AG08395 (cell line): ENCODE results near the gene YIPF2.

Experiments used
- DNase-seq: peaks from one replicate; pipeline ENCODE4 v3.0.0; 2012; ENCODE audit warnings: mixed read lengths, low spot score

Gene YIPF2

GRCh38 chr19:10936661-10937084 lies 8.2 kb upstream of the YIPF2 start:
- peak; percentile 80 for DNase-seq

- no peak for DNase-seq
Measured at GRCh38 chr19:10935371-10936059, 7.1 kb upstream of the YIPF2 start.

GRCh38 chr19:10929402-10929794 lies 959 bp upstream of the YIPF2 start:
- no peak for DNase-seq

- DNase-seq, result peak; percentile 33
Measured at GRCh38 chr19:10927730-10928562, 493 bp downstream of the YIPF2 start.

DNA sequence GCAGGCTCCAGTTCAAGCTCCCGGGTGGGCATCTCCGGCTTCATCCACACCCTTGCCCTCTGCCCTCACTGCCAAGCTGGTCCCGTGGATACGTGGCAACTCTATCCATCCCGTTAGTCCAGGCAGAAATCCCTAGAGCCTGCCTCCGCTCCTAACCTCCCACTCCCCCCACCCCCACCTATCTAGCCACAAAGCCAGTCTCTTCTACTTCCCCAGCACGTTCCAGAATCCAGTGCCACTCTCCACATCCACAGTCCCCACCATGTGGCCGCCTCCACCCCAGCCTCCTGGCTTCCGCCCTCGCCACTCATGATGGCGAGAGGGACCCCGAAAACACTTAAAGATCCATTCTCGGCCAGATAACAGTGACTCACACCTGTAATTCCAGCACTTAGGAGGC lies 3.8 kb downstream of the YIPF2 start:
- no peak for DNase-seq

- DNase-seq, result no peak
Measured at GRCh38 chr19:10923260-10924112, 5.0 kb downstream of the YIPF2 start.

- DNase-seq, result no peak
Measured at GRCh38 chr19:10922638-10923014, 5.8 kb downstream of the YIPF2 start.

DNA sequence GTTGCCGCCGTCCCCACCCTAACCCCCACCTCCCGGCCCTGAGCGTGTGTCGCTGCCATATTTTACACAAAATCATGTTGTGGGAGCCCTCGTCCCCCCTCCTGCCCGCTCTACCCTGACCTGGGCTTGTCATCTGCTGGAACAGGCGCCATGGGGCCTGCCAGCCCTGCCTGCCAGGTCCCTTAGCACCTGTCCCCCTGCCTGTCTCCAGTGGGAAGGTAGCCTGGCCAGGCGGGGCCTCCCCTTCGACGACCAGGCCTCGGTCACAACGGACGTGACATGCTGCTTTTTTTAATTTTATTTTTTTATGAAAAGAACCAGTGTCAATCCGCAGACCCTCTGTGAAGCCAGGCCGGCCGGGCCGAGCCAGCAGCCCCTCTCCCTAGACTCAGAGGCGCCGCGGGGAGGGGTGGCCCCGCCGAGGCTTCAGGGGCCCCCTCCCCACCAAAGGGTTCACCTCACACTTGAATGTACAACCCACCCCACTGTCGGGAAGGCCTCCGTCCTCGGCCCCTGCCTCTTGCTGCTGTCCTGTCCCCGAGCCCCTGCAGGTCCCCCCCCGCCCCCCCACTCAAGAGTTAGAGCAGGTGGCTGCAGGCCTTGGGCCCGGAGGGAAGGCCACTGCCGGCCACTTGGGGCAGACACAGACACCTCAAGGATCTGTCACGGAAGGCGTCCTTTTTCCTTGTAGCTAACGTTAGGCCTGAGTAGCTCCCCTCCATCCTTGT lies 6.4 kb downstream of the YIPF2 start:
- no peak for DNase-seq

DNA sequence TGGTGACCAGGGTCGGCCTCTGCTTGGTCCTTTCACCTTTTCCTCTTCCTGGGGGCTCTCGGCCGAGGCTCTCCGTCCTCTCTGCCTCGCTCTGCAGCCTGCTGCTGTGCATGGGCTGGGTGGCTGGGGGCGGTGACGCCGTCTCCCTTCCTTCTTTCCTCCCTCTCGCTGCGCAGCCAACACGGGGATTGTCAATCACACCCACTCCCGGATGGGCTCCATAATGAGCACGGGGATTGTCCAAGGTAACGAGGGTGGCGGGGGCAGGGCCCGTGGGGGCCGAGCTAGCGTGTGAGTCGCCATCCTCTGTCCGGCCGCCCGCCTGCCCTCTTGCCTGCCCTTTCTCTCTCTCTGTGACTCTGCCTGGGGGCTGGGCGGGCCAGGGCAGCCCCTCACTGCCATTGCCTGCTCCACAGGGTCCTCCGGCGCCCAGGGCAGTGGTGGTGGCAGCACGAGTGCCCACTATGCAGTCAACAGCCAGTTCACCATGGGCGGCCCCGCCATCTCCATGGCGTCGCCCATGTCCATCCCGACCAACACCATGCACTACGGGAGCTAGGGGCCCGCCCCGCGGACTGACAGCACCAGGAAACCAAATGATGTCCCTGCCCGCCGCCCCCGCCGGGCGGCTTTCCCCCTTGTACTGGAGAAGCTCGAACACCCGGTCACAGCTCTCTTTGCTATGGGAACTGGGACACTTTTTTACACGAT lies 7.1 kb downstream of the YIPF2 start:
- DNase-seq, result no peak

- no peak for DNase-seq
Measured at GRCh38 chr19:10920781-10921180, 7.7 kb downstream of the YIPF2 start.

DNA sequence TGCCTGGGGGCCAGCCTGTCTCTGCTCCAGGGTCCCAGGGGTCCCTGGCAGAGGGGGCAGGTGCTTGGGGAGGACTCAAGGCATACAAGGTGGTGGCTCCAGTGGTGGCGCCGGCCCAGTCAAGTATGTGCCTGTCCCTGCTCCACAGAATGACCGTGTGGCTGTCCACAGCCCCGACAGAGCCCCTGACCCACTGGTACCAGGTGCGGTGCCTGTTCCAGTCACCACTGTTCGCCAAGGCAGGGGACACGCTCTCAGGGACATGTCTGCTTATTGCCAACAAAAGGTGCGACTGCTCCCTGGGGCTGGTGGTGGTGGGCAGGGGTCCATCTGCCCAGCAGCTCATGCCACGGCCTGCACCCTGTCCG lies 8.2 kb downstream of the YIPF2 start:
- DNase-seq, result no peak

DNA sequence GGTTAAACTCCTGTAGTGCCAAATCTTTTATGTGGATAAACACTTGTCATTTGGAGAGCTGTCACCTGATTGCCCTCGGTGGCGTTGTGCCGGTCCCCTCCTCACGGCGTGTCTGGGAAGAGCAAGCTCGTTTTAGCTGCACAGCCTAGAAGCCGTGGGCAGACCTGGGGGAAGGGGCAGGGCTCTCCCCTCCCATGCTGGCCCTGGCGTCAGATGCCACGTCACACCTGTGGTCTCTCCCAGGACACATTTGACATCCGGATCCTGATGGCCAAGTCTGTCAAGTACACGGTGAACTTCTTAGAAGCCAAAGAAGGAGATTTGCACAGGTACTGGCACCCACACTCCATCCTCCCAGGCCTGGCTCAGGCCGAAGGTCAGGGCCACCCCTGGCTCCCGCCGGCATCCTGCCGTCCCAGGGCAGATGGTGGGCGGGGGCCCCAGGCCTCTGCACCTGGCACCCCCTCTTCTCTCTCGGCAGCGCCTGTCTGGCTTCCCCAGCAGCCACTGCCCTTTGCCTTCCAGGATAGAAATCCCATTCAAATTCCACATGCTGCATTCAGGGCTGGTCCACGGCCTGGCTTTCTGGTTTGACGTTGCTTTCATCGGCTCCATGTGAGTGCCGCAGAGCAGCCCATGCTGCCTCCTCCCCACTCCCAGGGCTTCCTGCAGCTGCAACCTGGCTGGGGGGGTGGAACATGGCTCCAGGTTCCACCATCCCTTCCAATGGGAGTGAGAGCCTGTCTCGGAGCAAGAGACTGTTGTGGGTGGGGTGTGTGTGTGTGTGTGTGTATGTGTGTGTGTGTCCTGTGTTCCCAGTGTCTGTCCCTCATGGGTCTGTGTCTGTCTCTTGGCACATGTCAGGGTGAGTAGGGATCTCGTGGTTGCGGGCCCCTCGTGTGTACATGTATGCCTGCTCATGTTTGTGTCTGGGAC lies 8.8 kb downstream of the YIPF2 start:
- no peak for DNase-seq

DNA sequence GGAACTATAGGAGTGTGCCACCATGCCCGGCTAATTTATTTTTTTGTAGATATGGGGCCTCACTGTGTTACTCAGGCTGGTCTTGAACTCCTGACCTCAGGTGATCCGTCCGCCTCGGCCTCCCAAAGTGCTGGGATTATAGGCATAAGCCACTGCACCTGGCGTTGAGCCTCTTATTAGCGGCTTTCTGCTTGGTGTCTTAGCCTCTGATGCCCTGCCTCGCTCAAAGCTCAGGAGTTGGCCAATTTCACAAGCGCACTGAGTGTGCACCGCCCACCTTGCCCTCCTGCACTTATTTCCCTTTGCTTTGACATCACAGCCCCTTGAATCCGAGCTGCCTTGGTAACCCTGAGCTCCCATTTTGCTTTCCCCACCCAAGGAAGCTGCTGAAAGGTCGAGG lies 10.1 kb downstream of the YIPF2 start:
- no peak for DNase-seq

GRCh38 chr19:10916602-10917001 lies 11.8 kb downstream of the YIPF2 start:
- no peak for DNase-seq

GRCh38 chr19:10915130-10916091 lies 13.0 kb downstream of the YIPF2 start:
- DNase-seq, result peak; percentile 96

GRCh38 chr19:10913716-10914340 lies 14.6 kb downstream of the YIPF2 start:
- DNase-seq, result no peak

DNA sequence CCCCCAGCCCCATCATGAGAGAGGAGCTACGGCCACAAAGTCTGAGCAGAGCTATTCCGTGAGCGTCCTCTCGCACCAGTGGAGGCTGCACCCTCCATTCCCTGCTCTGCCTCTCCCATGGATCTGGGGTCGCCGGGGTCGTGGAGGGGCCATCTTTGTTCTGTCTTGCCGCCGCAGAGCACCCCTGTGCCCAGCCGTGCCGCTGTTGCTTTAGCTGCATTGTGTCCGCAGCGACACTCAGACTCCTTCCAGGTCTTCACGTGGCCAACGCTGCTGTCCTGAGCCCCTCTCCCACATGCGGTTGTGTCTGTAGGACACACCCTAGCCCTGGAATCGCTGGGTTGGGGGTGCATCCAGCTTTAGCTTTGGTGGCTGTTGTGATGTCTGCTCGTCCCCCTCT lies 15.8 kb downstream of the YIPF2 start:
- DNase-seq, result no peak

GRCh38 chr19:10911579-10912363 lies 16.7 kb downstream of the YIPF2 start:
- no peak for DNase-seq
